GM12873 (cell line): ENCODE measurements around the gene GLDC.

Experiments
- TF ChIP-seq, protein P1 (sequence below): IDR thresholded peaks from 2 replicates; pipeline ENCODE4 v1.5.1; 2012; ENCODE audit warnings: low read depth, mild to moderate bottlenecking, moderate library complexity, low read length, control low read depth; ENCODE audit not compliant: insufficient read depth; ENCODE audit errors: missing control alignments

The GLDC gene

DNA sequence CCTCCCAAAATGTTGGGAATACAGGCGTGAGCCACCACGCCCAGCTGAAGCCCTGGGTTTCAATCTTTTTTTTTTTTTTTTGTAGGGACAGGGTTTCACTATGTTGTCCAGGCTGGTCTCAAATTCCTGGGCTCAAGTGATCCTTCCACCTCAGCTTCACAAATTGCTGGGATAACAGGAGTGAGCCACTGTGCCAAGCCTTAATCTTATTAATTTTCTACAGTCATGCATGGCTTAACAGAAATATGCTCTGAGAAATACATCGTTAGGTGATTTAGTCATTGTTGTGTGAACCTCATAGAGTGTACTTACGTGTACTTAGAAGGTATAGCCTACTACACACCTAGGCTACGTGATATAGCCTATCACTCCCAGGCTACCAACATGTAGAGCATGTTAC, 31.0 kb downstream of the GLDC start:
- TF ChIP-seq, protein P1, sequence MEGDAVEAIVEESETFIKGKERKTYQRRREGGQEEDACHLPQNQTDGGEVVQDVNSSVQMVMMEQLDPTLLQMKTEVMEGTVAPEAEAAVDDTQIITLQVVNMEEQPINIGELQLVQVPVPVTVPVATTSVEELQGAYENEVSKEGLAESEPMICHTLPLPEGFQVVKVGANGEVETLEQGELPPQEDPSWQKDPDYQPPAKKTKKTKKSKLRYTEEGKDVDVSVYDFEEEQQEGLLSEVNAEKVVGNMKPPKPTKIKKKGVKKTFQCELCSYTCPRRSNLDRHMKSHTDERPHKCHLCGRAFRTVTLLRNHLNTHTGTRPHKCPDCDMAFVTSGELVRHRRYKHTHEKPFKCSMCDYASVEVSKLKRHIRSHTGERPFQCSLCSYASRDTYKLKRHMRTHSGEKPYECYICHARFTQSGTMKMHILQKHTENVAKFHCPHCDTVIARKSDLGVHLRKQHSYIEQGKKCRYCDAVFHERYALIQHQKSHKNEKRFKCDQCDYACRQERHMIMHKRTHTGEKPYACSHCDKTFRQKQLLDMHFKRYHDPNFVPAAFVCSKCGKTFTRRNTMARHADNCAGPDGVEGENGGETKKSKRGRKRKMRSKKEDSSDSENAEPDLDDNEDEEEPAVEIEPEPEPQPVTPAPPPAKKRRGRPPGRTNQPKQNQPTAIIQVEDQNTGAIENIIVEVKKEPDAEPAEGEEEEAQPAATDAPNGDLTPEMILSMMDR, result no peak

DNA sequence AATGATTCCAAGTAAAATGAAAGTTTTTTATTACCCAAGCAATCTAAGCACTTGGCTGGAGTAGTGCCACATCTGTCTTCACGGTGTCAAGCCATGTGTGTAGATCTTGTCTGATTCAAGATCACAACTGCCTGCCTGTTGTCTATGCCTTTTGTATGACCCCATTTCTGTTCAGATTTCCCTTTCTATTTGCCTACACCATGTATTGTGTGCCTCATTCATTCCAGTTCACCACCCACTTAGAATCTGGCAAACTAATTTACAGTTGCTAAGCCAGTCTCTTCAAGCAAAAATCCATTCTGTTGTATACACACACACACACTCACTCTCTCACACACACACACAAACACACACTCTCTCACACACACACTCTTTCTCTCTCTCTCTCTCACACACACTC, 33.7 kb downstream of the GLDC start:
- TF ChIP-seq, protein P1, result no peak

- TF ChIP-seq, protein P1, result no peak
These were observed 35.5 kb downstream of the GLDC start for GRCh38 chr9:6610073-6610472.

DNA sequence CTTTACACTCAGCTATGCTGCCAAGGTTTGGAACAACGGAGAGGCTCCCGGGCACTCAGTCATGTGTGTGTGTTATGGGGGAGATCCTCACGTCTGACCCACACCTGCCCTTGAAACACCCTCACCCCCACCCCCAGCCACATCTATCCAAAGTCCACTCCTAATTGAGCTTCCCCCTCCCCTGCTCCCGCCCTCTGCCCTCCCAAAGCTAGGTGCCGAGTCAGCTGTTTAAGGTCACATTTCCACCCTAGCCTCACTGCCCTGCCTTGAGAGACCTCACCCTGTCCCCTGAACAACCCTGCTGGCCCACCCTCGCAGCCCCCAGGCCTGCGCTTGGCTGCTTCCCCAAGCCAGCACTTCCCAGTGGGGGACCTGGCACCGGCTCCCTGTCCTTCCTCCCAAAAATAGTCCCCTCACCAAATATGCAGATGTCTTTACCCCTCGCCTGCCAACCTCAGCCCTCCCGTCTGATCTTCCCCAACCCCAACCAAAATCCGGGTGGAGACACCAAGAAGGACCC, 36.0 kb downstream of the GLDC start:
- TF ChIP-seq, protein P1, result no peak

GRCh38 chr9:6605202-6605601, 40.3 kb downstream of the GLDC start:
- TF ChIP-seq, protein P1, result no peak

DNA sequence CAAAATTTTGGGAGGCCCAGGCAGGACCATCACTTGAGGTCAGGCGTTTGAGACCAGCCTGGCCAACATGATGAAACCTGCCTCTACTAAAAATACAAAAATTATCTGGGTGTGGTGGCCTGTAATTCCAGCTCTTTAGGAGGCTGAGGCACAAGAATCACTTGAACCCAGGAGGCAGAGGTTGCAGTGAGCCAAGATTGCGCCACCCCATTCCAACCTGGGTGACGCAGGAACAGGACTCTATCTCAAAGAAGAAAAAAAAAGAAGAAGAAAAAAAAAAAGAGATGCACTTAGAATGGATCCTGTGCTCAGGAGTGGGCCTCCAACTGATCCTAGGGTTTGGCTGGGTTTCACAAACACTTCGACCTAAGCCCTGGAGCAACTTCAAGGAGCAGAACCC, 45.1 kb downstream of the GLDC start:
- TF ChIP-seq, protein P1, result no peak

DNA sequence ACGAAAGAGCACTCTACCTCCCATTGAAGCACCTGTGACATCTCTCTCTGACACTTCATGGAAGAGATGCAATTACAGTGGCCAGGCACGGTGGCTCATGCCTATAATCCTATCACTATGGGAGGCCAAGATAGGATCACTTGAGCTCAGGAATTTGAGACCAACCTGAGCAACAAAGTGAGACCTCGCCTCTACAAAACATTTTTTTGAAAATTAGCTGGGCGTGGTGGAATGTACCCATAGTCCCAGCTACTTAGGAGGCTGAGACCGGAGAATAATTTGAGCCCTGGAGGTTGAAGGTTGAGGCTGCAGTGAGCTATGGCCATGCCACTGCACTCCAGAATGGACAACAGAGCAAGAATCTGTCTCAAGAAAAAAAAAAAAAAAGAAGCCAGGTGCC, 45.5 kb downstream of the GLDC start:
- TF ChIP-seq, protein P1, result no peak
